GM21825 (cell line): ENCODE results near the gene GLMP.

Experiments
- ATAC-seq: cut with Tn5 transposase; IDR thresholded peaks from one replicate; pipeline ENCODE4 v1.9.1; 2021; ENCODE audit warnings: mild to moderate bottlenecking, moderate library complexity; ENCODE audit not compliant: unreplicated experiment

Gene GLMP

DNA sequence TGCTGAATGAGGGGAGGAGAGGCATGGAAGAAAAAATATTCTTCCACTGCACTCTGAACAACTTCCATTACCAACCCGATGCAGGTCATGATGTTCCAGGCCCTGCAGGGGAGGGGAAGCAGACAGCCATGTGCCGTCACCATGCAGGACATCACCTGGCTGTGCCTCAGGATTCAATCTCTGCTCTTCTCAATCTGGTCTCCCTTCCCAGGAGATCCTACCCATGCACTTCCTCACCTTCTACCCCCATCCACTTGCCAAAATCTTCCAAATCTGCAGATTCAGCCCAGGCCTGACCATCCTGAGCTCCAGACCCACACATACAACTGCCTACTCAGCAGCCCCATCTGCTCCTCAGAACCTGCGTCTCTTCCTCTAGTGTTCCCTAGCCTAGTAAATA, 41.8 kb downstream of the GLMP start:
- no peak for ATAC-seq

DNA sequence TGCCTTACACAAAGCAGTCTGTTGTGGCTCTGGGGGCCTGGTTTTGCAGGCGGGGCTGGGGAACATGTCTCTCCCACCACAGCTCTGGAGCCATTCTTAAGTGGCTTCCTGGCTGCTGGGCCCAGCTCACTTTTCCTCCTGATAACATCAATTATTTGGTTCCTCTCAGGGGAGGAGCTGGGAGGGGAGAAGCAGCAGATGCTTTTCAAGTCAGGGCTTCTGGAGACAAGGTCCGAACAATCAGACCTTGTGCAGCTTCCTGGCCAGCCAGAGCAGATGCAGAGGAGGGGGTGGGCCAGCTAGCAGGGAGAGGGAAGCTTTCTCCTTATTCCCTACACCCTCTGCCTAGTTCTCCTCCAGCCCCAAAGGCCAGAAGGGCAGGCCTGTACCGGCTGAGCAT, 44.0 kb downstream of the GLMP start:
- no peak for ATAC-seq

DNA sequence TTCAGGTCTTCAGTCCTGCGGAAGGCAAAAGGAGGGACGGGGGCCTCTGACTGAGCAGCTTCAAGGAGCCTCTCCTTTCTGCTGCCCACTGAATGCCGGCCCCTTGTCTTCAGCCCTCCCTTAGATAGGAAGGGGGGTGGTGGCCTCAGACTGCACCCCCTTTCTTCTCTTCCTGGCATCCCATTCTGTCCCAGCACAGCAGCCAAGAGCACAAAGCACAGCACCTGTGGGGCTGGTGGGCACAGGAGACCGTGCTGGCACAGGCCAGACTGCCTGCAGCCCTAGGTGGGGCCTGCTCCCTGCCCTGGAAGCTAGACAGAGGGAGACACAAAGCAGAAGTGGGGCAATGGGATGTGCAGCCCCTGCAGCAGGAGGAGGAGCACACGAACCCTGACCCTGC, 45.9 kb downstream of the GLMP start:
- ATAC-seq, result no peak

DNA sequence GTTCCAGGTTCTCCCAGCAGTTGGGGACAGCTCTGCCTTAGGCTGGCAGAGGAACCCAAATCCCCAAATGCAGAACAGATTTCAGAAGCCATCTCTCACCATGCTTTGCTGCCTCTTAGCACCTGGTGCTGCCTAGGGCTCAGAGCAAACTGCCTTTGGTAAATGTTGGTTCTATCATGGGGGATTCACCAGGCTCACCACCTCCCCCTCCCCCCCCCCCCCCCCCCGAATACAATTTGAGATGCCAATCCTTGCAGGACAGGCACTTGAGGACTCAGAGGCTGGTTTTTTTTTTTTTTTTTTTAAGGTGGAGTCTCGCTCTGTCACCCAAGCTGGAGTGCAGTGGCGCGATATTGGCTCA, 47.2 kb downstream of the GLMP start:
- no peak for ATAC-seq

DNA sequence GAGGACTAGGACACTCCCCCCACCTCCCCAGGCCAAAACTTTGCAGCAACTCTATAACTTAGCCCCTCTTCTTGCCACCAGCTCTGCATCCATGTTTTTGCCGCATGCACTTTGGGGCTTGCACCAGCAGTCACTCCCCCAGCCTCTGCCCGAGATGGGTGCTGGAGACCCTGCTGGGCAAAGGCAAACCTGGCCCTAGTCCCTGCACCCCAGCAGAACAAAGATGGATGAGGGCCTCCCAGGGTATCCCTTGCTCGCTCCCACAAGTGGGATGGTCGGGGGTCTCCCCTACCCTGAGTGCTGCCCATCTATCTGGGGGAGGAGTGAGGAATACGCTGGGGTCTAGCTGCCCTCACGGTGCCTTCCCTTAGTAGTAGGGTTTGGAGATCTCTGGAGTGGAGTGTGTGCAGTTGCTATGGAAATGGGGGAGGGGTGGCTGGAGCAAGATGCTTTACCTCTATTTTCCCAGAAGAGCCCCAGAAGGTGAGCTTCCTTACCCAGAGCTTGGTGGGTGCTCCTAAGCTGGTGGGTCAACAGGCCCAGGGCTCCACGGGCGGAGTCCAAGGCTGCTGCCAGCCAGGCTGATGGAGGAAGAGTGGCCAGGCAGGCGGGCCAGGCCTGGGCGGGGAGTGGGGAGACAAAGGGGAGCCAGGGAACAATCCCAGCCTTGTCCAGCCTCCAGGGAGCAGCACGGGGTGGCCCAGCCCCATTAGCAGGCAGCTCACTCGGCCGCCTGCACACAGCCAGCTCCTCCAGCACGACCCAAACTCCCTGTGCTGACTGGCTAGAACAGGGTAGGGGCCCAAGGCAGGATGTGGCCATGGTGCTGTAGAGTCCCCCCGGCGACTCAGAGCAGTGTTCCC, 47.8 kb downstream of the GLMP start, which contains the start of gene PAQR6:
TSS of gene PAQR6 (minus strand) at position 597 of the 863 bp plus-strand sequence. CDS start 1,325 bp downstream, outside the sequence.
- ATAC-seq, result no peak

DNA sequence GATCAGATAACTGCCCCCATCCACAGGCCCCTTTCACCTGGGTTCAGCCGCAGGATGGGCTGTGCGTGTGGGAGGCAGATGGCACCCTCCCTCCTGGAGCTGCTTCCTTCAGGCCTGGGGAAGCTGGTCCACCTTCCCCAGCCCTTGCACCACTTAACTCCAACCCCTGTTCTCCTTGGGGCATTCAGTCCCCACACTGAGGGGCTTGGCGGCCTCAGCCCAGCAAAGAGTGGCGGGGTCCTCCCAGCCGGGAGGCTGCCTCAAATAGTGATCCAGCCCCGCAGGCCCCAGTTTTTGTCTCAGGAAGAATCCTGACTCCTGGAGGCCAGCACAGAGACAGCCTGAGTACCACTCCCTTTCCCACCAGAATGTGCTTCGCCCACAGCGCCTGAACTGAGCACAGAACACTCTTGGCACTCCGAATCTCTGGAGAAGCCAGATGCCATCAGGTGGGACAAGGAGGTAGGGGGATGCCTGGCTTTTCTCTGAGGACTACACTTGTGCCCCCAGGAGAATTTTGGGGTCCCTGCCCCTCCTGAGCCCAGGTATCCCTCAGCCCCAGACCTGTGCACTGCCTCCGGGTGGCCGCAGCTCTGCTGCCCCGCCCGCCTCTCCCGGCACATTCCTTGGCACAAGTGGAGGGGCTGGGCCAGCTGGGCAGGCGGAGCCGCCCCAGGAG, 48.6 kb downstream of the GLMP start:
- no peak for ATAC-seq

DNA sequence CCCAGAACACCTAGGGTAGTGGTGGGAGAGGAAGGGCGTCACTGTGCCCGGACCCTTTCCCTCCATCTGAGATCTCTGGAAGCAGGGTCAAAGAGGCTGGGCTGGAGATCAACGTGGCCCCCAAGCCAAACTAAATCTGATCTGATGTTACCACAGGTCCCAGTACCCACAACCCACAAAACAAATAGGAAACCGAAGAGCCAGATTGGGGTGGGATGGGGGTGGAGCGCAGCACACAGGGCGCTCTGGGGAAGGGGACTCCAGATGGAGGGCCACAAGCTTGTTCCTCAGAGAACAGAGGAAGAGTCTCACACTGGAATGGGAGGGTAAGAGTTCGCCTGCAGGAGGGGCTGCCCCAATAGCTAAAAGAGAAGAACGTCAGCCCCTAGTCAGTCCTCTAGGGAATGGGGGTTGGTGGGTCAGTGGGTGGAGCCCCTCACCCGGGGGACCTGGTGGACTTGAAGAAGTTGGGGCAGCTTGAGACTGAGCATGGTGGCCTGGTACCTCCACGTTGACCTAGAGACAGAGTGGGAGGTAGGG, 49.2 kb downstream of the GLMP start:
- no peak for ATAC-seq

DNA sequence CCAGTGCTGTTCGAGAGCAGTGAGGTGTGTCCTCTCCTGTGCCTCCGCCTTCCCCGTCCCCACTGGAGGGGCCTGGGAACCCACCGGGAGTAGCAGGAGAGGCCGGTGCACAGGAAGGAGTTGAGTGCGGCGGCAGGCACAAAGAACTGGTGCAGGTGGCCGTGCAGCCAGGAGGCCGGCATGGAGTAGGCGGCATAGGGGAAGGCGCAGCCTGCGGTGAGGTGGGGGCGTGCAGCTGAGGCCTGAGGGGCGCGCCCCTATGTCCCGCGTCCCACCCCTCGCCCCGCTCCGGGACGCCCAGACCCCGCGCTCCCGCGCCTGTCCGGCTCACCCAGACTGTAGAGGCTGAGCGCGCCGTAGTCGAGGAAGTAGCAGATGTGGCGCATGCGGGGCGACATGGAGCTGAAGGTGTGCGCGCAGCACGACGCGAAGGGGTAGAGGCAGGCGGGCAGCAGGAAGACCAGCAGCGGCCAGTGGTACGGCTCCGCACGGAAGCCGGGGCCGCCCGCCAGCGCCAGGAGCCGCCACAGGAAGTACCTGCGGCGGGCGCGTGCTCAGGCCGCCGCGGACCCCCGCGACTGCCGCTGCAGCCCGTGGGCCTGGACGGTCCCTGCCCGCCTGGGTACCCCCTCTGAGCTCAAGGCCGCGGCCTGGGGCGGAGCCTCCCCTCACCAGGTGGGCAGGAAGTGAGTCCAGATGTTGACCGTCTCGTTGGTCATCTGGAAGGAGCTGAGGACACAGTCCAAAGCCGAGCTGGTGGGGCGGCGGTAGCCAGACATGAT, 49.8 kb downstream of the GLMP start:
- peak; percentile 45 for ATAC-seq

DNA sequence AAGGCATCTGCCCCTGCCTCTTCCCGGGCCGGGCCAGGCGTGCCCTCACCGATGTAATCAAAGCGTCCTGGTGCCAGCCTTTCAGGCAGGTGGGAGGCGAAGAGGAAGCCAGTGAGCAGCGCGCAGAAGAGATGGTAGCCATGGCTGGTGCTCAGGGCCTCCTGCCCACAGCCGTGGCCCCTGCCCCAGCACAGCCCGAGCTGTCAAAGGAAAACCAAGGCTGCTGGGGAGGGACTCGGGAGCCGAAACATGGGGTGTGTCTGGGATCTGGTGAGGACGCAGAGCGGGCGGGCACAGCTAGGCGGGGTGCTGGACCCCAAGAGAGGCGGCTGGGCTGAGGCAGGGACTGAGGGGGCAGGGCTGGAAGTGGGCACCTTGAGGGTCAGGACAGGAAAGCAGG, 50.8 kb downstream of the GLMP start:
- no peak for ATAC-seq

DNA sequence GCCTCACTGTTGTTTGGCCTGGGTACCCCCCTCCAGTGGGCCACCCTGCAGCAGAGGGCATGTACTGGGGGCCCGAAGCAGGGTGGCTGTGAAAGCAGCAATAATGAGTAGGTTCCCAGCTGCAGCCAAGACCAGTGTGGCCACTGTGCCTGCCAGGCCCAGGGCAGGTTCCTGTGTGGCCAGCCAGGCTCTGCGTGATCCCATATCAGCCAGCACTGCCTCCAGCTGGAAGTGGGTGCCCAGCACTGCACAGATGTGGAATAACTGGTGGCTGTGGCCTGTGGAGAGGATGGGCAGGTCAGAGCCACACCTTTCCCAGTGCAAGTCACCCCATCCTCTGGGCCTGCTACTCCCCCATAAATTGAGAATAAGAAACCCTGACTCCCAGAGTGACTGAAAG, 51.4 kb downstream of the GLMP start:
- no peak for ATAC-seq

DNA sequence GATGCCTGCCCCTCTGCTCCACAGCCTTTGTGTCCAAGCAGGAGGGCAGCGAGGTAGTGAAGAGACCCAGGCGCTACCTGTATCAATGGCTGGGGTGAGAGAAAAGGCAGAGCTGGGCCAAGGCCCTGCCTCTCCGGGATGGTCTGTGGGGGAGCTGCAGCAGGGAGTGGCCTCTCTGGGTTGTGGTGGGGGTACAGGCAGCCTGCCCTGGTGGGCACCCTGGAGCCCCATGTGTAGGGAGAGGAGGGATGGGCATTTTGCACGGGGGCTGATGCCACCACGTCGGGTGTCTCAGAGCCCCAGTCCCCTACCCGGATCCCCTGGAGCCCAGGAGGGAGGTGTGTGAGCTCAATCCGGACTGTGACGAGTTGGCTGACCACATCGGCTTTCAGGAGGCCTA, 52.7 kb downstream of the GLMP start:
- ATAC-seq, result no peak
